HCT116 (cell line): Measurements from ENCODE around the gene LPO. TPM values are rescaled to one million over a fixed set of nuclear protein-coding genes. Genes with fewer than 3 reads are reported as not detected.

ENCODE experiments used
- ATAC-seq: fragments of 200-7000 bp; cut with Tn5 transposase; 2 replicates; pipeline ENCODE4 v1.9.1; 2020; ENCODE audit warnings: mild to moderate bottlenecking, moderate library complexity
- Bru-seq: library from RNA; stranded (reverse); fragments of 400-500 nt; gene quantifications from one replicate; lab custom pipeline; 2021; lab: Mats Ljungman, UMichigan
- BruChase-seq, 2 experiments: library from RNA; stranded (reverse); fragments of 400-500 nt; gene quantifications; one replicate each; lab custom pipeline; 2021; lab: Mats Ljungman, UMichigan
- BruUV-seq: library from RNA; stranded (reverse); fragments of 400-500 nt; replicated peaks from 2 replicates; lab custom pipeline; 2021; lab: Mats Ljungman, UMichigan
- CTCF ChIA-PET: fragments of 300-600 bp; sonication (Branson Sonifier 250); formaldehyde crosslinking; loops from one replicate; lab custom pipeline; 2021; ENCODE audit warnings: antibody characterized with exemption; lab: Charles Lee
- POLR2A ChIA-PET: fragments of 300-600, 350-600 bp; sonication (Branson Sonifier 250); formaldehyde crosslinking; loops from one replicate; lab custom pipeline; 2021; ENCODE audit warnings: antibody characterized with exemption; lab: Charles Lee
- RAD21 ChIA-PET, 2 experiments: fragments of 300-600 bp; sonication (Branson Sonifier 250); formaldehyde crosslinking; loops; one replicate each; lab custom pipeline; 2023; ENCODE audit warnings: low total read pairs in 2 of 2; ENCODE audit not compliant: uncharacterized antibody in 2 of 2, unreplicated experiment in 2 of 2, low non-redundant PET in 1 of 2; lab: Charles Lee
- DNase-seq: peaks from one replicate; pipeline ENCODE4 v3.0.0-alpha.2; 2010; ENCODE audit warnings: low read depth, low spot score
- H2AFZ ChIP-seq: fragments of 200-600 bp; shearing (Covaris generic), sonication (generic); 2 replicates; pipeline ENCODE4 v1.6.1; 2017; ENCODE audit warnings: low read depth, mixed run types, mixed read lengths, antibody characterized with exemption, low read length; ENCODE audit not compliant: poor library complexity, severe bottlenecking
- H3K27ac ChIP-seq: 2 replicates; pipeline ENCODE4 v1.5.1; 2012; ENCODE audit warnings: low read depth, low read length
- H3K27me3 ChIP-seq: fragments of 200-600 bp; sonication (generic); 2 replicates; pipeline ENCODE4 v1.6.1; 2016; ENCODE audit warnings: mixed run types, low read length, mixed read lengths; ENCODE audit not compliant: insufficient read depth
- H3K36me3 ChIP-seq, 2 experiments: fragments of 200-500 bp in 1 of 2; fragments of 200-600 bp in 1 of 2; sonication (Bioruptor generic) in 1 of 2; sonication (generic) in 1 of 2; 2 replicates each; pipeline versions ENCODE4 v1.5.1 to v1.6.1; 2014 to 2016; ENCODE audit warnings: low read length in 2 of 2, inconsistent platforms in 1 of 2, mixed read lengths in 1 of 2, mixed run types in 1 of 2; ENCODE audit not compliant: insufficient read depth in 2 of 2, control insufficient read depth in 1 of 2
- H3K4me1 ChIP-seq, 2 experiments: fragments of 200-600 bp in 1 of 2; sonication (generic) in 1 of 2; 2 replicates each; pipeline versions ENCODE4 v1.5.1 to v1.6.1; 2012 to 2017; ENCODE audit warnings: low read length in 2 of 2, inconsistent platforms in 1 of 2, mild to moderate bottlenecking in 1 of 2, mixed read lengths in 1 of 2, mixed run types in 1 of 2, moderate library complexity in 1 of 2; ENCODE audit not compliant: insufficient read depth in 2 of 2, control insufficient read depth in 1 of 2
- H3K4me2 ChIP-seq: fragments of 200-600 bp; sonication (generic); 2 replicates; pipeline ENCODE4 v1.6.1; 2017; ENCODE audit warnings: mixed run types, low read length, mixed read lengths
- H3K4me3 ChIP-seq, 2 experiments: fragments of 200-600 bp in 1 of 2; sonication (generic) in 1 of 2; replicated peaks in 1 of 2; 2 replicates each; pipeline ENCODE4 v1.5.1; 2011 to 2016; ENCODE audit warnings: low read length in 2 of 2, control low read depth in 1 of 2, low read depth in 1 of 2, mild to moderate bottlenecking in 1 of 2, mixed read lengths in 1 of 2, mixed run types in 1 of 2
- H3K79me2 ChIP-seq: fragments of 200-600 bp; sonication (generic); 2 replicates; pipeline ENCODE4 v1.6.1; 2017; ENCODE audit warnings: mild to moderate bottlenecking, mixed run types, low read length, moderate library complexity, mixed read lengths; ENCODE audit not compliant: insufficient read depth
- H3K9ac ChIP-seq: fragments of 200-600 bp; sonication (generic); 2 replicates; pipeline ENCODE4 v1.6.1; 2016; ENCODE audit warnings: low read length, mixed read lengths
- H3K9me2 ChIP-seq: fragments of 200-600 bp; sonication (generic), shearing (Covaris generic); 2 replicates; pipeline ENCODE4 v1.6.1; 2017; ENCODE audit warnings: mixed run types, mild to moderate bottlenecking, moderate library complexity; ENCODE audit not compliant: insufficient read depth
- H3K9me3 ChIP-seq, 2 experiments: fragments of 200-500 bp in 1 of 2; fragments of 200-600 bp in 1 of 2; sonication (Bioruptor generic) in 1 of 2; sonication (generic) in 1 of 2; 2 replicates each; pipeline ENCODE4 v1.6.1; 2014 to 2017; ENCODE audit warnings: low read length in 2 of 2, mixed read lengths in 2 of 2, inconsistent platforms in 1 of 2, low read depth in 1 of 2, mild to moderate bottlenecking in 1 of 2, mixed run types in 1 of 2, moderate library complexity in 1 of 2; ENCODE audit not compliant: control insufficient read depth in 1 of 2, insufficient read depth in 1 of 2
- H4K20me1 ChIP-seq: fragments of 200-600 bp; sonication (generic), shearing (Covaris generic); 2 replicates; pipeline ENCODE4 v1.6.1; 2017; ENCODE audit warnings: mixed run types, mild to moderate bottlenecking, moderate library complexity; ENCODE audit not compliant: insufficient read depth
- ATF3 ChIP-seq: IDR thresholded peaks from 2 replicates; pipeline ENCODE4 v1.6.1; 2012
- CBX3 ChIP-seq: IDR thresholded peaks from 2 replicates; pipeline ENCODE4 v1.6.1; 2012; ENCODE audit warnings: low read depth
- CEBPB ChIP-seq: IDR thresholded peaks from 2 replicates; pipeline ENCODE4 v1.6.1; 2012; ENCODE audit warnings: low read depth
- EZH2 ChIP-seq: fragments of 200-600 bp; sonication (generic); IDR thresholded peaks from 2 replicates; pipeline ENCODE4 v1.6.1; 2017; ENCODE audit warnings: antibody characterized with exemption, mixed run types
- EZH2phosphoT487 ChIP-seq: fragments of 200-600 bp; IDR thresholded peaks from 2 replicates; pipeline ENCODE4 v1.6.1; 2018; ENCODE audit warnings: antibody characterized with exemption, borderline replicate concordance
- FOSL1 ChIP-seq: IDR thresholded peaks from 2 replicates; pipeline ENCODE4 v1.6.1; 2012; ENCODE audit warnings: low read depth
- JUND ChIP-seq: IDR thresholded peaks from 2 replicates; pipeline ENCODE4 v1.6.1; 2012
- MAX ChIP-seq: IDR thresholded peaks from 2 replicates; pipeline ENCODE4 v1.6.1; 2012
- POLR2A ChIP-seq: IDR thresholded peaks from 2 replicates; pipeline ENCODE4 v1.7.0; 2011; ENCODE audit warnings: borderline replicate concordance; ENCODE audit not compliant: insufficient read depth, insufficient read length; ENCODE audit errors: extremely low read depth
- POLR2AphosphoS5 ChIP-seq: IDR thresholded peaks from 2 replicates; pipeline ENCODE4 v1.6.1; 2011; ENCODE audit warnings: mild to moderate bottlenecking, low read depth, low read length, moderate library complexity
- RAD21 ChIP-seq: IDR thresholded peaks from 2 replicates; pipeline ENCODE4 v1.6.1; 2012; ENCODE audit warnings: low read depth, mild to moderate bottlenecking
- REST ChIP-seq: IDR thresholded peaks from 2 replicates; pipeline ENCODE4 v1.6.1; 2012; ENCODE audit warnings: low read depth
- SIN3A ChIP-seq: IDR thresholded peaks from 2 replicates; pipeline ENCODE4 v1.6.1; 2012; ENCODE audit warnings: low read depth
- ZFX ChIP-seq: fragments of 450-650 bp; IDR thresholded peaks from 2 replicates; pipeline ENCODE4 v1.6.1; 2017
- intact Hi-C: fragments of 100-400 bp; cut with micrococcal nuclease; formaldehyde crosslinking; loops from 2 replicates; pipeline ENCODE4 v1.10.0; 2022
- long read RNA-seq: library from polyadenylated mRNA; unstranded; transcript quantifications from one replicate; pipeline ENCODE4 v2.0.0, GENCODE V29; 2021; ENCODE audit not compliant: unreplicated experiment
- polyA plus RNA-seq: library from polyadenylated mRNA; unstranded; fragments of >200 nt; gene quantifications from 2 replicates; pipeline ENCODE4 v1.2.1, GENCODE V29; 2012; ENCODE audit warnings: missing spikeins
- total RNA-seq: library from RNA; stranded (reverse); gene quantifications from one replicate; pipeline ENCODE4 v1.2.1, GENCODE V29; 2021; ENCODE audit not compliant: unreplicated experiment

The LPO gene
- total RNA-seq (not detected), Bru-seq, nascent RNA (percentile 19 among the genes with signal in this experiment), BruChase-seq, experiment 1, labeled RNA remaining after a 6-hour chase (percentile 13 among the genes with signal in this experiment), BruChase-seq, experiment 2, labeled RNA remaining after a 2-hour chase (percentile 17 among the genes with signal in this experiment)
- polyA plus RNA-seq: 0.03 and 0.12 TPM in 2 replicates
- long read RNA-seq, partial matches to known transcripts: 0 of 1 reads
- long read RNA-seq, other reads (novel, unspliced or antisense): 1 of 1 reads

GRCh38 chr17:58238147-58238634 is at the start of gene LPO:
TSS of gene LPO (plus strand) at chr17:58238584. CDS start at chr17:58242980, 4,396 bp downstream.
- ATAC-seq (no peak), DNase-seq (no peak)
- TF ChIP-seq POLR2A: no peak
- TF ChIP-seq REST: no peak
- TF ChIP-seq EZH2: no peak
- no peak for TF ChIP-seq RAD21
- TF ChIP-seq POLR2AphosphoS5: no peak
- TF ChIP-seq ZFX: no peak
- no peak for TF ChIP-seq EZH2phosphoT487
- TF ChIP-seq MAX: no peak
- no peak for TF ChIP-seq FOSL1
- TF ChIP-seq ATF3: no peak
- no peak for TF ChIP-seq CEBPB
- no peak for TF ChIP-seq JUND
- no peak for TF ChIP-seq SIN3A
- TF ChIP-seq CBX3: no peak
- H3K27ac ChIP-seq: no peak within 1 kb of the TSS
- no peaks in the 10 kb centered on the region for H3K9me3 ChIP-seq
- H3K4me3 ChIP-seq: no peak within 1 kb of the TSS
- BruUV-seq: no TSS peak
- no peaks in the 10 kb centered on the region for H4K20me1 ChIP-seq
- no peaks in the 10 kb centered on the region for H3K79me2 ChIP-seq
- H3K9ac ChIP-seq: no peak within 1 kb of the TSS
- H3K27me3 ChIP-seq: peaks cover 92% of the 10 kb centered on the region
- no peak within 1 kb of the TSS for H2AFZ ChIP-seq
- ChIA-PET RAD21 (no interaction called here), POLR2A (interaction anchor here (0.5 kb wide), 1 partner anchor 201 kb away, joined by 3 read pairs; no protein-coding TSS in a partner anchor), CTCF (interaction anchor here (0.6 to 1.3 kb wide), 2 partner anchors 38 to 361 kb away, joined by 4 read pairs; no protein-coding TSS in a partner anchor)
- H3K36me3 ChIP-seq: no peaks in the 10 kb centered on the region
- no peak within 1 kb of the TSS for H3K4me2 ChIP-seq
- intact Hi-C loops: no loop called here
- H3K4me1 ChIP-seq: no peaks in the 10 kb centered on the region
- H3K9me2 ChIP-seq: no peaks in the 10 kb centered on the region
